OCI-M2 (cell line): ENCODE results near the gene HS1BP3.

Experiments
- DNase-seq: peaks from one replicate; lab custom pipeline; 2025; ENCODE audit not compliant: unreplicated experiment; lab: John Stamatoyannopoulos, UW

HS1BP3 gene

GRCh38 chr2:20675701-20676352, 24.9 kb upstream of the HS1BP3 start:
- no peak for DNase-seq

GRCh38 chr2:20674974-20675679, 24.2 kb upstream of the HS1BP3 start:
- no peak for DNase-seq

GRCh38 chr2:20674309-20674965, 23.5 kb upstream of the HS1BP3 start:
- no peak for DNase-seq

DNA sequence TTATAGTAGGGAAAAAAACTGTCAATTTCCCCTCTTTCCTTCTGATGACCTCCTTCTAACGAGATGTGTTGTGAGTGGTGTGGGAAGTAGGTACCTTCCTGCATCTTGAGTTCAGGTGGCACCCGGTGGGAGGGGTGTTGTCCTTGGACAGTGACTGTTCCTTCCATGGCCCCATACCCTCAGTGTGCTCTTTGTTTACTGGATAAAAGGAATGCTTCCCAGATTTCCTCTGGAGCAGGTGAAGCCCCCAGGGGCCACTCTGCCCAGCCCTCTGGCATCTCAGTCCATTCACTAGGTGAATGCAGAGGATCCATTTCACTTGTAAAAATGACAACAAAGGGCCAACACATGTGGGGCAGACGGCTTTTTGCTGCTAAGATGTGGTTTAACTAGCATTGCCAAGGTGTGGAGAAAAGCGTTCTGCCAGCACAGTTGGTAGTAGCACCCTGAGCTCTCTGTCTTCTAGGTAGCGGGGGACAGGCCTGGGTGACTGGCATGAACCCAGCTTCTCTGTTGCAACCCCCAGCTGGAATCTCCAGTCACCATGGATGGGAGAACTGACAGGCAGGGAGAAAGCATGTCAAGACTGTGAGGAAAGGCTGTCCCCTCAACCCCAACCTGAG, 22.9 kb upstream of the HS1BP3 start:
- no peak for DNase-seq

DNA sequence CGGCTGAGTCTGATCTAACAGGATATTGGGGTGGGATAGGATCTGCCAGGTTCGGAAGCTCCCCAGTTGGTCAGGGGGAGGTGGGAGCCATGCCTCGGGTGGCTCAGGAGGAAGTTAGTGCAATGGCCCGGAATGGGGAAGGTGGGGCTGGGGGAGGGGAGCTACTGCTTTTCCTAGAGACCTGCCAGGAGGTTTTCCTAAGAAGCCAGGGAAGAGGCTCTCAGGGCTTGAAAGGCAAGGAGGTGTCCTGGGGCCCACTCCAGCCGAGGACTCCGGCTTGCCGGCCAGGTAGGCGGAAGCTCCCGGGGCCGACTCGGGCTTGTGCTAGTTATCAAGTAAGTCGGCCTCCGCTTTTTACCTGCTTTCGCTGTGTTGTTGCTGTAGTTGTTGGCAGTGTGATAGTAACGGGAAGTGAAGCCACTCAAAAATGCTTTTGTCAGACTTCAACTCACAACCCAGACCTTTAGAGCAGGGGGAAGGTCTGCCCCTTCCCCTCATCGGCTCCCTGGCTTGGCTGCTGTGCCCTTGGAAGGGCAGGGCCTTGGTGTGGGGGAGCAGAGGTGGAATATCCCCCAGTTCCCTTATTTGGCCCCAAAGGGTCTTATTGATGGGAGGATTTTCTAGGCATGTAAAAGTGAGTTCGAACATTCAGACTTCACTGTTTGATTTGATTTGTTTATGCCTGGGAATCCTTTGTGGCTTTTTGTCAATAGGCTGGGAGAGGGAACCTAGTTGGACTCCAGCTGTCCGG, 21.5 kb upstream of the HS1BP3 start:
- no peak for DNase-seq

- DNase-seq, result no peak
Measured at GRCh38 chr2:20671736-20672080, 20.8 kb upstream of the HS1BP3 start.

DNA sequence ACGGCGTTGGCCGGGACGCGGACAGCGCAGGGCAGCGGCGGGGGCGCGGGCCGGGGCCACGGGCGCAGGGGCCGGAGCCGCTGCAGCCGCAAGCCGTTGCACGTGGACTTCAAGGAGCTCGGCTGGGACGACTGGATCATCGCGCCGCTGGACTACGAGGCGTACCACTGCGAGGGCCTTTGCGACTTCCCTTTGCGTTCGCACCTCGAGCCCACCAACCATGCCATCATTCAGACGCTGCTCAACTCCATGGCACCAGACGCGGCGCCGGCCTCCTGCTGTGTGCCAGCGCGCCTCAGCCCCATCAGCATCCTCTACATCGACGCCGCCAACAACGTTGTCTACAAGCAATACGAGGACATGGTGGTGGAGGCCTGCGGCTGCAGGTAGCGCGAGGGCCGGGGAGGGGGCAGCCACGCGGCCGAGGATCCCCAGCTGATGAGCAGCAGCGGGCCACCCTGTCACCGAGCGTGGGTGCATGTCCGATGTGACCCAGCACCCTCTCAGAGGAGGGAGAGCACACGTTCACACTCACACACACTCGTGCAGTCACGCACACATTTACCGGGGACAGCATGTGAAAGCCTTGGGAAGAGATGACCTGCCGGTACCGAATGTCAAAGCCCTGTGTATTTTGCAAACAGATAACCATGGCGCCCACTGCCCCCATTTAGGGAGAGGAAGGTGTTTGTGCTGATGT, 20.3 kb upstream of the HS1BP3 start:
- no peak for DNase-seq

GRCh38 chr2:20670315-20671035, 19.6 kb upstream of the HS1BP3 start:
- no peak for DNase-seq

- DNase-seq, result no peak
Measured at GRCh38 chr2:20669562-20670314, 18.8 kb upstream of the HS1BP3 start.

DNA sequence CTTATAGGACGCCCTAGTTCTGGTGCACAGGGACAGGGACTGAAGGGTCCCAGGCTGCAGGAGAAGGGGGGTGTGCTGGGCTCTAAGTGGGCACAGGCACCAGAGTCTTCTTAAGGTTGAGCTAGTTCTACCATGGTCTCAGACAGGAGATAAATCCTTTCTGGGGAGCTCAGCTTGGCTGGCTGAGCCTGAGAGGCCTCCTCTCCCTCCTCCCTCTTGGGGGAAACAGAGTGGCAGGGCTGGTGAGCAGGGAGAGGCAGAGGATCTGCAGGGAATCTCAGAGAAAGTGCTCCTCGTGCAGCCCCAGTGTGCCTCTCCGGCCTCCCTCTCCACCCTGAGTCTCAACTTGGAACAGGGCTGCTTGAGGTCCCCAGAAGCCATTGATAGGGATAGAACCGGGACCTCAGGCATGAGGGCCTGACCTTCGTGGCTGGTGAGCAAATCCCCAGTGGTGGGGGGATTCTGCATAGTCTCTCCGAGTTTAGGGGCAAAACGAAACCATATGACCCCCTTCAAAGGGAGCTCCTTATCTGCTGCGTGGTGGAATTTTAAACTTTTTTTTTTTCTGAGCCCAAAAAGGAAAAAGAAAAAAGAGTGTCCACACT, 18.1 kb upstream of the HS1BP3 start:
- DNase-seq, result no peak

GRCh38 chr2:20668451-20668850, 17.6 kb upstream of the HS1BP3 start:
- DNase-seq, result no peak

DNA sequence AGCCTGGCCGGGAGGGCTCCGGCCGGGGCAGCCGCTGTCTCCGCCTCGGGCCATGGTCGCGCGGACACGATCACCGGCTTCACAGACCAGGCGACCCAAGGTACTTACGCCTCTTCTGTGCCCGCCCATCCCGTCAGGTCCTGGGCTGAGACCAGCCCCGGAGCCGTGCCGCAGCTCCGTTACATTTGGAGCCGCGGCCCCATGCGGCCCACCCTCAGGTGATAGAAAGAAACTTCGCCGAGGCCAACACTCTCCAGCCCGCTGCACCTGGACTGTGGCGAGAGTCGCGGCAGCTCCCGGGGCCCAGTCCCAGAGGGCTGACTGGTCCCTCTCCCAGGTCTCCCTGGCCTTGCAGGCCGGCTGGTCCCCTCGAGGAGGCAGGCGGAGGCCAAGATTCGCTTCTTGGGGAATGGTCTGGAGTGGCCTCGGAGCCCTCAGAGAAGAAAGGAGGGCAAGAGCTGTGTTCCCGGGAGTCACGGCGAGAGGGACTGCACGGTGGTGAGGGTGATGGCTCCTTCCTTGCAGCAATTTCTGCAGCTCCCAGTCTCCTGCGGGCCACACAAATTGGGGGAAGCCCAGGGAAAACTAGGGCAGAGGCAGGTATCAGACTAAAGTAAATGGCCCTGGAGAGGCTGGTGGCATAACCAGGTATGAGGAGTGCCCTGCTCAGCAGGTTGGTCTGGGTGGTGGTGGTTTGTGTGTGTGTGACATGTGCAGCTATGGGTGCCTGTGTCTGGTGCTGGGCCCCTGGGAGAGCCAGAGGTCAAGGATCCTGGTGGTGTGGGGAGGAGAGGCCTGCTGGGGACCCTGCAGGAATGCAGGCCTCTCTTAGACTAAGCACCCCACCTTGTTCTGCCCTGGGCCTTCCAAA, 16.9 kb upstream of the HS1BP3 start:
- DNase-seq, result no peak

- DNase-seq, result no peak
Measured at GRCh38 chr2:20667151-20667530, 16.2 kb upstream of the HS1BP3 start.

DNA sequence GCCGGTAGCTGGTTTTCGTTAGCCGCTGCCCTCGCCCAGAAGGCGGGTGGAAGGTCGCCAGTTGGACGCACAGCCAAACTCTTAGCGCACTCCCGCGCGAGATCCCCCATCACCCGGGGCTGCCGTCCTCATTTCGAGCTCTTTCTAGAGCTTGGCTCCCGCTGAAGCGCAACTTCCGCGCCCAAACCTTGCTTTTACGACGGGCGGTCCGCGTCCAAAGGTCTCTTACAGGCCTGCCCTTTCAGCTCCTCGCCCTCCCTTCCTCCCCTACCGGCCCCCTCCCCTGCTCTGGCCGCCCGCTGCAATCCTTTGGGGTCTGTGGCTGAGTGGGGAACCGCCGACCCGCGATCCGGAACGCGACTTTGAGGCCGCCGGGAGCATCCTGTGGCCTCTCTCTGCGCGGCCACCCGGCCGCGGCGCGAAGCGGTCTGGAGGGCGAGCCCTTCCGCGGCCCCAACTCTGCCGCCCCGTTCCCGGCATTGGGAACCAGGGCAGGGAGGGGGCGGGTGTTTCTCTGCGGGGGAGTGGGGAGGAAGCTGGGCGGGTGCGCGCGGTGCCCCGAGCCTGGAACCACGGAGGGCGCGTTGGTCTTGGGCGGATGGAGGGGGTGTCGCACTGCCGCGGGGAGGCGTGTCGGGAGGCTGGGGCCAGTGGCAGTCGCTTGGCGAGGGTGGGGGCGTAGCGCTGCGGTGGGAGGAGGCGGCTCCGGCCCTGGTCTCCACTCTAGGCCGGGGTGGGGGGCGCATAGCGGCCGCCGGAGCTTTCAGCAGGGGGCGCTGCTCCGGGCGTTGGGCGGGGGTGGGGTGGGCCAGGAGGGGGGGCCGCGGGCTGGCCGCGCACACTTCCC, 15.6 kb upstream of the HS1BP3 start, which contains the start of gene GDF7:
GDF7 (plus strand) TSS at position 841 of the 847 bp plus-strand sequence. CDS start 96 bp downstream, outside the sequence.
- DNase-seq, result no peak

- no peak for DNase-seq
Measured at GRCh38 chr2:20666005-20666303, 15.1 kb upstream of the HS1BP3 start.

- DNase-seq, result no peak
Measured at GRCh38 chr2:20665243-20666004, 14.5 kb upstream of the HS1BP3 start.
